Stimulated activated CD4-positive, alpha-beta T cell treated with anti-CD3 and anti-CD28 coated beads, Interleukin-15, amount 100 ng/mL, for 24 hours (primary cell): Measurements from ENCODE around the gene PRADC1.

Experiments used
- DNase-seq: peaks from one replicate; pipeline ENCODE4 v3.0.0-alpha.2; 2020

PRADC1 gene

DNA sequence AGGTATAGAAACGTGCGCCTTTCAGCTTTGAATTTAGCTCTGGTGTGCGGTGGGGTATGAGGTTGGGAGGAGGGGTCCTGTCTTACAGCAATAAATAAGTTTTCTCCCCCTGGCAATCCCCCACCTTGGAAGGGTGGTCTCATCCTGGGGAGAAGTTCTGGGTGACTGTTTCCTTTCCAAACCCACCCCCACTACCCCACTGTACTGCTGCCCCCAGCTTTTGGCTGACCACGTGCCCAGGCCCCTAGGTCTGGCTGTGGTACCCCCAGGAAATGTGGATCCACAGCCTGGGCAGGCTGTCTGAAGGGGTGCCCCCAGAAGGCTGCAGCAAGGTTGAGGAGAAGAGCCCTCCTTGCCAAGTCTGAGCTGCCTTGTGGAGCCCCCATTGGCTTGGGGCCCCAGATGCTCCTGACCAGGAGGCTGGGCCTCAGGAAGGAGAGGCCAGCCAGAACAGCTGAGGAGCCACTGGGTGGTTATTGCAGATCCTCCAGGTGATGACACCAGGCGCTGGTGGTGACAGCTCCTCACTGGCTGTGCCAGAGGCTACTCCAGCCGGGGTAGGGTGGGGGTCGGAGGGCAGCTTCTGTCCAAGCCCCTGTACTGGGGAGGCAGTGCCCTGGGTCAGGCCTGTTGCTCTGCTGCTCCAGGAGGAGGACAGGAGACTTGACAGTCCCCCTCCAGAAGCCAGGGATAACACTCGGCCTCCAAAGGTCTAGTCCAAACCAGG, 25.3 kb upstream of the PRADC1 start:
- no peak for DNase-seq

DNA sequence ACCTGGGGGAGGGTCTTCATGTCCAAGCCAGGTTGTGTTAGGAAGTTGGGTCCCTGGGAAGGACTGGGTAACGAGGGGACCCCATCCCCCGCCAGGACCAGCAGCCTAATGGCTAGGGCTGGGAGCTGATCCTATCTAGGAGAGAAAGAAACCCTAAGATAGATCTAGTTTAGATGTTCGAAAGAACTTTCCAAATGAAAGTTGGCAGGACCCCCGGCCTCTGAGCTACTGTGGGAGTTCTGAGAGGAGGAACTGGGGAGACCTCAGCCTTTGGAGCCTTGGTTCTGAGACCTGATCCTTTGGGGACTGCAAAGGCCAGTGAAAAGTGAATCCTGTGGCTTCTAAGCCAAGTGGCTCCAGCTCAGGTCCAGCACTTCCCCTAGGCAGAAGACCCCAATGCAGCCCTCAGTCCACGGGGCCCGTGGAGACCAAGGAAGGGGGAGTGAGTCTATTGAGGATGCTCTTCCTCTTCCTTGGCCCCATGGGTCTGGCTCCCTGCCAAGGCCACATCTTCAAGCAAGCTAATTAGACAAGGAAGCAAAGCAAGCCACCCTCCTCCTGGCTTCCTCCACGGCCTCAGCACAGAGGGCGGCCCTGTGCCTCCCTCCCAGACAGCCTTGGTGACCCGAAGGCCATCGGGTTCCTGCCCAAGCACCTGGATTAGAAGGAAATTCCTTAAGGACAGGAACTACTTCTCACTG, 24.5 kb upstream of the PRADC1 start:
- peak; percentile 22 for DNase-seq

DNA sequence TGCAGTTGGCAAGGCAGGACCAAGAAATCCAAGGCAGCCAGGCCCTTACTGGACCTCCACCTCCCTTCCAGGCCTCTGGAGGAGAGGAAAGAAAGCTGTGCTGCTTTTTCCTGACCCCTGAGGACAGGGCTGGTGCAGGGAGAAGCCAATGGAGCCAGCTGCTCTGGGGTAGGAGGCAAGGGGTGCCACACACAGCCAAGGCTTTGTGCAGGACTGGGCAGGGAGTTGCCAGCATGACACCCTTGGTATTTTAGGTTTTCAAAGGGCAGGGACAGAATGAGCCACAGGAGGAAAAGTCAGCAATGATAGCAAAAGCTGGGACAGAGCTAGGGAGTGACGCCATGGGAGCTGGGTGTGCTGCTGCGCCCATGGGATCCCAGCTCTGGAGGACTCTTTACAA, 24.0 kb upstream of the PRADC1 start:
- DNase-seq = no peak

DNA sequence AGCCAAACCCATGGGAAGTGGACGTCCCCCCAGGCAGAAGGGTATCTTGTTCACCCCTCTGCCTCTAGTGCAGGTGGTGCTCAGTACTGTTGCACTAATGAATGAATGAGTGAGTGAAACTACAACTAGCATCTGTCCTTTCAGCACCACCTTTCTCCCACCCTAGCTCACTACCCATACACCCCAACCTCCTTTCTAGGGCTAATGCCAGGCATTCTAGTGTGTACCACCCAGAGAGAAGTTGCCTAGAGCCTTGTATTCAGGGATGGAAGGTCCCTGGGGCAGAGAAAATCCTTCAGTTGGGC, 23.5 kb upstream of the PRADC1 start:
- no peak for DNase-seq

- DNase-seq = no peak
Observed at GRCh38 chr2:73255907-73256617, 23.0 kb upstream of the PRADC1 start.

DNA sequence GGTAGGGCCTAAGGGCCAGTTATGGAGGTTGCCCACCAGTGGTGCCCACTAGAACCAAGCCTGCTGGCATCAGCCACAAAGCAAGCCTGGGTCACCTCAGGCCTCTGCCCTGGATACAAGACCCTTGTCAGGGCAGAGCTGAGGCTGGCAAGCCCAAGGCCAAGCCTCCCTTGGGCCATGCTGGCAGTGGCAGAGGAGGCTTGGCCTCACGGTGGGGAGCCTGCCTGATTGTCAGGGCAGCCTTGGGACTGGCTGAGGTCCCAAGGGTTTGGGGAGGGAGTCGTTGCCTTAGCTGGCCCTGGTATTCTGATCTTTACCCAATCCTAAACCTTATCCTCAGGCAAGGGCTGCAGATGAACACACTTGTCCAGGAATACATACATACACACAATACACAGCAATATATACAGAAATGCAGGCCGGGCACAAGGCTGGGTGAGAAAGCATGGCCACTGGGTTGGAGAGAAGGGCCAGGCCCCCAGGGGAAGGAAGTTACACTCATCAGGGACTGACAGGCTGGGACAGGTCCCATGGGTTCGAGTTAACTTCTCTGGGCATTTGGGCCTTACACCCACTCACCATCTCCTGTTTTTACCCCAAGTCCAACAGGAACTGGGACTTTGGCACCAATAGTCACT, 22.1 kb upstream of the PRADC1 start:
- DNase-seq = peak; percentile 18

- DNase-seq = no peak
Observed at GRCh38 chr2:73254343-73255006, 21.4 kb upstream of the PRADC1 start.

- DNase-seq = no peak
Observed at GRCh38 chr2:73253901-73254300, 20.9 kb upstream of the PRADC1 start.

DNA sequence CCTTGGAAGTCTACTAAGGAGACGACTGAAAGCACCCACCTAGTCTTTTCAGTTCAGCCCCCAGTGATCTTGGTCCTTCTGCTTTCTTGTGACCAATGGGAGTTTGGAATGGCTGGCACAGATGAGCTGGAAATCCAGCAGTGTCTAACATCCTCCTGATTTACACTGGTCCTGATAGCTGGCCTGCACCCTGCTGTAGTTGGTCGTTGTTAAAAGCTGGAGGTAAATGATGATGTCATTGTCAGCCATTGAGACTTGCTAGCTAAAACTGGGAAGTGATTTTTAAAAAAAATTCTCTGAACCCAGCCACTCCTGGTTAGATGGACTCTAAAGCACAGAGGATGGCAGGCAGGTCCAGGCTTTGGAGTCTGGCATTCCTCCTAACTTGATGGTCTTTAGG, 20.4 kb upstream of the PRADC1 start:
- no peak for DNase-seq

- no peak for DNase-seq
Observed at GRCh38 chr2:73252238-73253027, 19.4 kb upstream of the PRADC1 start.

DNA sequence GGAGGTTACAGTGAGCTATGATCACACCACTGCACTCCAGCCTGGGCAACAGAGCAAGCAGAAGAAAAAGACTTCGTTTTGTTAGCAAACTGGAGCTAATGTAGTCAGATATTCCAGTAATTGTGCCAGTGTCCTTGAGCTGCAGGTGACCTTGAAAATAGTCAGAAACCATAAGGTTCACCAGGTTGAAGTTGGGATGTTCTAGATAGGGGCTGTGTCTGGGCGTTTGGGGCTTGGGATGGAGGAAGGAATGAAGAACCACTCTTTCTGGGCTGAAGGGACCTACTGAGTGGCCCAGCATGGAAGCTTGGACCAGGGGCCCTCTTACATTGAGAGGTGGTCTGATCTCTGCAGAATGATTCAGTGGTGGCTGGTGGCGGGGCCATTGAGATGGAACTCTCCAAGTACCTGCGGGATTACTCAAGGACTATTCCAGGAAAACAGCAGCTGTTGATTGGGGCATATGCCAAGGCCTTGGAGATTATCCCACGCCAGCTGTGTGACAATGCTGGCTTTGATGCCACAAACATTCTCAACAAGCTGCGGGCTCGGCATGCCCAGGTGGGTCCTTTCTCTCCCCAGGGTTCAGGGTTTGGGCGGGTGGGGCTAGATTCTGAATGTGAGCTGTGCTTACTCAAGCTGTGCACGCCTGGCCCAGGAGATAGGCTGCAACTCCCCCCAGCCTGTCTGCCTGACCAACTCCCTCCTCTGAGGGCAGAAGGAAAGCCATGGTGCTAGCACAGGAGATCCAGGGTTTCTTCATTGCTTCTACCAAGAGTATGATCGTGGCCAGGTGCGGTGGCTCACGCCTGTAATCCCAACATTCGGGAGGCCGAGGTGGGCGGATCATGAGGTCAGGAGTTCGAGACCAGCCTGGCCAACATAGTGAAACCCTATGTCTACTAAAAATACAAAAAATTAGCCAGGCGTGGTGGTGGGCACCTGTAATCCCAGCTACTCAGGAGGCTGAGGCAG, 18.1 kb upstream of the PRADC1 start:
- DNase-seq = no peak

- no peak for DNase-seq
Observed at GRCh38 chr2:73249636-73250035, 16.6 kb upstream of the PRADC1 start.

GRCh38 chr2:73246850-73247249, 13.8 kb upstream of the PRADC1 start:
- DNase-seq = no peak

DNA sequence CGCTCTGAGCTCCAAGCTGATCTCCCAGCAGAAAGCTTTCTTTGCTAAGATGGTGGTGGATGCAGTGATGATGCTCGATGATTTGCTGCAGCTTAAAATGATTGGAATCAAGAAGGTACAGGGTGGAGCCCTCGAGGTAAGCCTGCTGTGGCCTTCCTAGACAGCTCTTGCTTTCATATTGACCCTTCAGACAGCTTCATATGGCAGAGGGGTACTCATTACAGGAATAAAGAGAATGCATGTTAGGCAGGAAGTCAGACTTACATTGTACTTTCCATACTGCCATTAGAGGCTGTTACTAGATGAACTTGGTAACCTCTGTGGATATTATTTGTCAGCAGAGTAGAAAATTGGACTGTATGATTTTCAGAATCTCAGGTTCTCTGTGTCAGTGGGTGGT, 11.5 kb upstream of the PRADC1 start:
- DNase-seq = no peak

DNA sequence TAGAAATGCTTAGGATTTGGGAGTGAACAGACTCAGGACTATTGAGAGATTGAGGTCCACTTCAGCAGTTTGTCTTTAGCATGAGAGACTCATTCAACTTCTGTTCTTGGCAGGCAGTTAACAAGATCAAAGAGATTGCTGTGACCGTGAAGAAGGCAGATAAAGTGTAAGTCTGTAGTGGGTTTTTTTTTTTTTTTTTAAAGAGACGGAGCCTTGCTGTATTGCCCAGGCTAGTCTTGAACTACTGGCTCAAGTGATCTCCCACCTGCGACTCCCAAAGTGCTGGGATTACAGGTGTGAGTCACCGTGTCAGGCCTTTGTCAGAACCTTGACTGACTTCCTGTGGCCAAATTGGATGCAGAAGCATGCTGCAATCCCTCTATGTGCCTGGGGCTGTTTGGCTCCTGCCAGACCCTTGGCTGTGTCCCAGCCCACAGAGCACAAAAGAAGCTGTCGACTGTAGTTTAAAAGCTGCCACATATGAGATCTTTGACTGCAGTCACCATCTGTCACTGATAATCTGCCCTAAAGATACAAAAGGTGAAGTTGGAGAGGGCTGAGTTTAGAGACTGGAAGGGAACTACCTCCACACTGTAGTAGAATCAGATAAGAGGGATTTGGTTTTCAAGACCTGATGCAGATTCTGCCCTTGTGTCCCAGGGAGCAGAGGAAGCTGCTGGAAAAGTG, 11.0 kb upstream of the PRADC1 start:
- DNase-seq = no peak

GRCh38 chr2:73239776-73240175, 6.7 kb upstream of the PRADC1 start:
- DNase-seq = no peak

- DNase-seq = no peak
Observed at GRCh38 chr2:73238976-73239375, 5.9 kb upstream of the PRADC1 start.

- no peak for DNase-seq
Observed at GRCh38 chr2:73238149-73238548, 5.1 kb upstream of the PRADC1 start.

DNA sequence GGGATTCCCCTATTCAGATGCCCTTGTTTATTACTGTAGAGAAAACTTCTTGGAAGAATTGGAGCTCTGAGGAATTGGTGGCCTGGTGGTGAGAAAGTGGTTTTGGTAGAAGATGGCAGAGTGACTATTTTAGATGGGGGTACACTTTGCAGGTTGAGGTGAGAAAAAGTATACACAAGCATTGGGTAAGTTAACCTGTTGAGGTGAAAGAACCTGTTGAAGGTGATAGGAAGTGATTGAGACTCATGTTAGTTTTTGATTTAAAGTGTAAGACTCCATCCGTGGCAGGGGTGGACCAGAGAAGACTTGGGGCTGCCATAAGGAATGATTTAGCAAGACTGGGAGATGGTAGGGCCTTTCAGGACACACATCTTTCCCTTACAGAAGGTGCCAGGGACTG, 4.1 kb upstream of the PRADC1 start:
- DNase-seq = no peak

- DNase-seq = no peak
Observed at GRCh38 chr2:73235315-73236028, 2.4 kb upstream of the PRADC1 start.
